ENCODE results near the gene PCLO. TPM values are rescaled to one million over a fixed set of nuclear protein-coding genes. Genes with fewer than 3 reads are reported as not detected.

Gene PCLO
- total RNA-seq, 2 donors from 2014 or later, result 2.9 to 6.3 TPM

DNA sequence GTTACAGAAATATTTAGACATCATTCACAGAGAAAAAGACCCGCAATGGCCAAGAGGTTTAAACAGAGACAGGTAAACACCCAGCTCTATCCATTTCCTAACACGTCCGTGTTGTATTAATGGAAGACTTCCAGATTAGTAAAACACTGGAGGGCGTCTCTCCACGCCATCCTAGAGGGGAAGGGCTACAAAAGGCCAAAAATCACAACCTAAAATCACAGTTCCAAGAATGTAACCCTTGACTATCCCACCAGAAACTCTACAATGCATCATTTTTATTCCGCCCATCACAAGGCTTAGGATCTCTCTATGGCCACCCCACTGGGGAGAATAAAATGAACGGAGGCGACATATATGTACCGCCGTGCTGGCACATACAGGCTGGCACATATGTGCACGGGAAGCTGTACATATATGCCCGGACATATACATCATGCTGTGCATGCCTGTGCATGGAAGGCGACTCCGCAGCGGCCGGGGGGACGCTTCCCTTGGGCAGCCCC is 734 bp downstream of the PCLO start:
- DNase-seq (ENCODE audit: low spot score), result no peak
- H3K36me3 ChIP-seq, result no peaks in the 10 kb centered on the region
- H3K9me3 ChIP-seq, result no peaks in the 10 kb centered on the region
- peak overlapping the region; percentile 65 to 80 for H3K27ac ChIP-seq
- TF ChIP-seq, protein P1, sequence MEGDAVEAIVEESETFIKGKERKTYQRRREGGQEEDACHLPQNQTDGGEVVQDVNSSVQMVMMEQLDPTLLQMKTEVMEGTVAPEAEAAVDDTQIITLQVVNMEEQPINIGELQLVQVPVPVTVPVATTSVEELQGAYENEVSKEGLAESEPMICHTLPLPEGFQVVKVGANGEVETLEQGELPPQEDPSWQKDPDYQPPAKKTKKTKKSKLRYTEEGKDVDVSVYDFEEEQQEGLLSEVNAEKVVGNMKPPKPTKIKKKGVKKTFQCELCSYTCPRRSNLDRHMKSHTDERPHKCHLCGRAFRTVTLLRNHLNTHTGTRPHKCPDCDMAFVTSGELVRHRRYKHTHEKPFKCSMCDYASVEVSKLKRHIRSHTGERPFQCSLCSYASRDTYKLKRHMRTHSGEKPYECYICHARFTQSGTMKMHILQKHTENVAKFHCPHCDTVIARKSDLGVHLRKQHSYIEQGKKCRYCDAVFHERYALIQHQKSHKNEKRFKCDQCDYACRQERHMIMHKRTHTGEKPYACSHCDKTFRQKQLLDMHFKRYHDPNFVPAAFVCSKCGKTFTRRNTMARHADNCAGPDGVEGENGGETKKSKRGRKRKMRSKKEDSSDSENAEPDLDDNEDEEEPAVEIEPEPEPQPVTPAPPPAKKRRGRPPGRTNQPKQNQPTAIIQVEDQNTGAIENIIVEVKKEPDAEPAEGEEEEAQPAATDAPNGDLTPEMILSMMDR (IDR thresholded peaks at IDR 0.05), result no peak
- H3K4me3 ChIP-seq, result peak overlapping the region; percentile 48 to 70
- H3K4me1 ChIP-seq, result peaks cover 0 to 5% of the 10 kb centered on the region in 2 donors
- H3K27me3 ChIP-seq, result no peaks in the 10 kb centered on the region

DNA sequence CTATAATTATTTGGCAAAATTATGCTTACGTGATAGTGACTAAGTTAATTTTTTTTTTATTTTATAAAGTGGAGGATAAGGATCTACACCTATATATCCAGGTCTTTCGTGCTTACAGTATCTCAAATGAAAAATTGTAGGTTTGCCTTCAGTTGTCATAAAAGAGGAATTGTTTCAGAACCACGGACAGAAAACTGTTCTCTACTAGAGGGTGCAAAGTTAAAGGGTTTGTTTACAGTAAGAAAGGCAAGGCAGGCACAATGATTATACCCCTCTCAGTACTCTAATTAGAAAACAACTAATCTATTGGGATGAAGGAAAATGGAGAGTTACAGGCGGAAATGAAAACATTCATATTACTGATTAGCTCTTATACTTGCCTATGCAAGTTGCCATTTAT is 1.5 kb downstream of the PCLO start:
- no peaks in the 10 kb centered on the region for H3K36me3 ChIP-seq
- H3K4me3 ChIP-seq, result peak overlapping the region in 1 of 2 donors; percentile 70
- H3K27ac ChIP-seq, result no peak overlapping the region
- no peaks in the 10 kb centered on the region for H3K27me3 ChIP-seq
- H3K9me3 ChIP-seq, result no peaks in the 10 kb centered on the region
- DNase-seq (ENCODE audit: low spot score), result no peak
- TF ChIP-seq, protein P1 (IDR thresholded peaks at IDR 0.05), result no peak
- peaks cover 0 to 5% of the 10 kb centered on the region in 2 donors for H3K4me1 ChIP-seq

DNA sequence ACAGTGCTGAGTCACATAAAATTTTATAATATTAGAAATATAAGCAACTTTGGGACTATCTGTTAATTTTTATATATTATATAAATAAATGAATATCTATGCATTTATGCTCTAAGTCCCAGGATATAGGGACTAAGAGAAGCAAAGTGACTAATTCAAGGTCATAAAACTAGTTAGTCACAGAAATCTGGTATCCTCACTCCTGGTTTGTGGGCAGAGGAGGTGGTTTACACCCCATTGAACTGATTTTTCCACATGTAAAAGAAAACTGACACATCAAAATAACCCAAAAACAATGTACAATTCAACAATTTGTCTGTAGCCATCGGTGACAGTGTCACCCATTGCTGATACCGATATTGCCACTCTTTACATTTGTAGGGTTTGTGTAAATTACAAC is 3.0 kb downstream of the PCLO start:
- Histone ChIP-seq H3K9me3 (no peaks in the 10 kb centered on the region), H3K27ac (no peak overlapping the region), H3K36me3 (no peaks in the 10 kb centered on the region), H3K27me3 (no peaks in the 10 kb centered on the region), H3K4me3 (no peak overlapping the region), H3K4me1 (peaks cover 0 to 5% of the 10 kb centered on the region in 2 donors)
- no peak for DNase-seq (ENCODE audit: low spot score)
- TF ChIP-seq, protein P1 (IDR thresholded peaks at IDR 0.05), result no peak

- Histone ChIP-seq H3K4me3 (no peak overlapping the region), H3K9me3 (no peaks in the 10 kb centered on the region), H3K27ac (no peak overlapping the region), H3K36me3 (no peaks in the 10 kb centered on the region), H3K4me1 (no peaks in the 10 kb centered on the region), H3K27me3 (no peaks in the 10 kb centered on the region)
- TF ChIP-seq, protein P1 (IDR thresholded peaks at IDR 0.05), result no peak
- no peak for DNase-seq (ENCODE audit: low spot score)
These were observed 6.7 kb downstream of the PCLO start for GRCh38 chr7:83156006-83156405.

DNA sequence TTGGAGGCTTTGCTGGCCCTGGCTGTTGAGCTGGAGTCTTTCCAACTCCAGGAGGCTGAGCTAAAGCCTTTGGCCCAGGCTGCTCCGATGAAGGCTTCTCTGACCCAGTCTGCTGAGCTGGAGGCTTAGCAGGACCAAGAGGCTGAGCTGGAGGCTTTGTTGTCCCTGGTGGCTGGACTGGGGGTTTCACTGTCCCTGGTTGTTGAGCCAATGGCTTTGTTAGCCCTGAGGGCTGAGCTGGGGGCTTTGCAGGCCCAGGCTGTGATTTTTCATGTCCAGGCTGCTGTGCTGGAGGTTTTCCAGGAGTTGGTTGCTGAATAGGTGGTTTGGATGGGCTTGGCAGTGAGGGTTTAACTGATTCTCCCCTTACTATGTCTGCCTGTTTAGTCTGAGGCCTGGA is 7.3 kb downstream of the PCLO start:
- no peak for DNase-seq (ENCODE audit: low spot score)
- TF ChIP-seq, protein P1 (IDR thresholded peaks at IDR 0.05), result no peak

GRCh38 chr7:83153419-83153818 is 9.3 kb downstream of the PCLO start:
- Histone ChIP-seq H3K27me3 (no peaks in the 10 kb centered on the region), H3K27ac (no peak overlapping the region), H3K4me1 (no peaks in the 10 kb centered on the region), H3K36me3 (no peaks in the 10 kb centered on the region), H3K9me3 (no peaks in the 10 kb centered on the region), H3K4me3 (no peak overlapping the region)
- TF ChIP-seq, protein P1 (IDR thresholded peaks at IDR 0.05), result no peak
- no peak for DNase-seq (ENCODE audit: low spot score)

More for the DNA sequence above, 7.3 kb downstream of the PCLO start:
- Histone ChIP-seq H3K36me3 (no peaks in the 10 kb centered on the region), H3K27me3 (no peaks in the 10 kb centered on the region), H3K27ac (no peak overlapping the region), H3K4me1 (no peaks in the 10 kb centered on the region), H3K9me3 (no peaks in the 10 kb centered on the region), H3K4me3 (no peak overlapping the region)
